Measurements from ENCODE around the gene HAVCR2. TPM values are rescaled to one million over a fixed set of nuclear protein-coding genes. Genes with fewer than 3 reads are reported as not detected.

The HAVCR2 gene
- total and polyA plus RNA-seq, 10 of the 15 experiments (the other 5 are each of a cell fraction or from before 2014, with no cell fraction given) = 5.2 to 7.5 (median 6.9) TPM

DNA sequence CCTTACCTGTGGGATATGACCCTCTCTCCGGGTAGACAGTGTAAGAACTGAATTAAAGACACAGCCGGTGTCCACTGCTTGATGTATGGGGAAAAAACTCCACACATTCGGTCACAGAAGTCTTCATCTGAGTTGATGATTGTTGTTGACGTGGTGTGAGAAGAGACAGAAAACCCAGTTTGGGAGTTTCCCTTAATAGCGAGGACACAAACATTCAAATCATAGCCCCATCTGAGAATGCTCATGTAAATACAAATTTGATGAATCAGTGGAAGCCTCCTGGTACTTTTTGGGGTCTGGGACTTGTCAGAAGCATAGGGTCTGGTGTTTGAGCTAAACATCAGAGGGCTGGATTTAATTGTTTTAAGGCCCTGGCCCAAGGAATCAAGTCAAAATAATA, 60.9 kb downstream of the HAVCR2 start:
- no peak overlapping the region for H3K27ac ChIP-seq (ENCODE audit: control insufficient read depth, insufficient read depth)
- in situ Hi-C loops (cut with MboI) = no loop called here
- 25% methylated on average over 5 of the region's 5 CpGs for WGBS (ENCODE audit: insufficient coverage, insufficient replicate concordance, low lambda C conversion rate, missing lambda C conversion rate)
- TF ChIP-seq, protein P1, sequence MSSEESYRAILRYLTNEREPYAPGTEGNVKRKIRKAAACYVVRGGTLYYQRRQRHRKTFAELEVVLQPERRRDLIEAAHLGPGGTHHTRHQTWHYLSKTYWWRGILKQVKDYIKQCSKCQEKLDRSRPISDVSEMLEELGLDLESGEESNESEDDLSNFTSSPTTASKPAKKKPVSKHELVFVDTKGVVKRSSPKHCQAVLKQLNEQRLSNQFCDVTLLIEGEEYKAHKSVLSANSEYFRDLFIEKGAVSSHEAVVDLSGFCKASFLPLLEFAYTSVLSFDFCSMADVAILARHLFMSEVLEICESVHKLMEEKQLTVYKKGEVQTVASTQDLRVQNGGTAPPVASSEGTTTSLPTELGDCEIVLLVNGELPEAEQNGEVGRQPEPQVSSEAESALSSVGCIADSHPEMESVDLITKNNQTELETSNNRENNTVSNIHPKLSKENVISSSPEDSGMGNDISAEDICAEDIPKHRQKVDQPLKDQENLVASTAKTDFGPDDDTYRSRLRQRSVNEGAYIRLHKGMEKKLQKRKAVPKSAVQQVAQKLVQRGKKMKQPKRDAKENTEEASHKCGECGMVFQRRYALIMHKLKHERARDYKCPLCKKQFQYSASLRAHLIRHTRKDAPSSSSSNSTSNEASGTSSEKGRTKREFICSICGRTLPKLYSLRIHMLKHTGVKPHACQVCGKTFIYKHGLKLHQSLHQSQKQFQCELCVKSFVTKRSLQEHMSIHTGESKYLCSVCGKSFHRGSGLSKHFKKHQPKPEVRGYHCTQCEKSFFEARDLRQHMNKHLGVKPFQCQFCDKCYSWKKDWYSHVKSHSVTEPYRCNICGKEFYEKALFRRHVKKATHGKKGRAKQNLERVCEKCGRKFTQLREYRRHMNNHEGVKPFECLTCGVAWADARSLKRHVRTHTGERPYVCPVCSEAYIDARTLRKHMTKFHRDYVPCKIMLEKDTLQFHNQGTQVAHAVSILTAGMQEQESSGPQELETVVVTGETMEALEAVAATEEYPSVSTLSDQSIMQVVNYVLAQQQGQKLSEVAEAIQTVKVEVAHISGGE (CRISPR knock-in tag; IDR thresholded peaks at IDR 0.05) = no peak
- no peak for TF ChIP-seq EP300 (IDR thresholded peaks at IDR 0.05; ENCODE audit: borderline replicate concordance in 1 of 2, control insufficient read depth in 1 of 2, low read depth in 2 of 2, low read length in 2 of 2)
- TF ChIP-seq FOXK2 (IDR thresholded peaks at IDR 0.05) = no peak
- no peak for TF ChIP-seq SUZ12 (IDR thresholded peaks at IDR 0.05; ENCODE audit: unreplicated experiment)
- TF ChIP-seq NR2F1 (conservative IDR thresholded peaks at IDR 0.05) = no peak
- TF ChIP-seq BMI1 (IDR thresholded peaks at IDR 0.05; ENCODE audit: borderline replicate concordance) = no peak
- TF ChIP-seq TCF12 (IDR thresholded peaks at IDR 0.05; ENCODE audit: low read depth, low read length) = no peak
- no peak for TF ChIP-seq DPF2 (IDR thresholded peaks at IDR 0.05)
- no peak for TF ChIP-seq HCFC1 (IDR thresholded peaks at IDR 0.05; ENCODE audit: low read length)
- TF ChIP-seq CBX3 (IDR thresholded peaks at IDR 0.05; ENCODE audit: borderline replicate concordance, low read depth) = no peak
- no peak for TF ChIP-seq EGR1 (IDR thresholded peaks at IDR 0.05; ENCODE audit: borderline replicate concordance in 1 of 2, low read depth in 2 of 2, low read length in 2 of 2)
- TF ChIP-seq, protein P2, sequence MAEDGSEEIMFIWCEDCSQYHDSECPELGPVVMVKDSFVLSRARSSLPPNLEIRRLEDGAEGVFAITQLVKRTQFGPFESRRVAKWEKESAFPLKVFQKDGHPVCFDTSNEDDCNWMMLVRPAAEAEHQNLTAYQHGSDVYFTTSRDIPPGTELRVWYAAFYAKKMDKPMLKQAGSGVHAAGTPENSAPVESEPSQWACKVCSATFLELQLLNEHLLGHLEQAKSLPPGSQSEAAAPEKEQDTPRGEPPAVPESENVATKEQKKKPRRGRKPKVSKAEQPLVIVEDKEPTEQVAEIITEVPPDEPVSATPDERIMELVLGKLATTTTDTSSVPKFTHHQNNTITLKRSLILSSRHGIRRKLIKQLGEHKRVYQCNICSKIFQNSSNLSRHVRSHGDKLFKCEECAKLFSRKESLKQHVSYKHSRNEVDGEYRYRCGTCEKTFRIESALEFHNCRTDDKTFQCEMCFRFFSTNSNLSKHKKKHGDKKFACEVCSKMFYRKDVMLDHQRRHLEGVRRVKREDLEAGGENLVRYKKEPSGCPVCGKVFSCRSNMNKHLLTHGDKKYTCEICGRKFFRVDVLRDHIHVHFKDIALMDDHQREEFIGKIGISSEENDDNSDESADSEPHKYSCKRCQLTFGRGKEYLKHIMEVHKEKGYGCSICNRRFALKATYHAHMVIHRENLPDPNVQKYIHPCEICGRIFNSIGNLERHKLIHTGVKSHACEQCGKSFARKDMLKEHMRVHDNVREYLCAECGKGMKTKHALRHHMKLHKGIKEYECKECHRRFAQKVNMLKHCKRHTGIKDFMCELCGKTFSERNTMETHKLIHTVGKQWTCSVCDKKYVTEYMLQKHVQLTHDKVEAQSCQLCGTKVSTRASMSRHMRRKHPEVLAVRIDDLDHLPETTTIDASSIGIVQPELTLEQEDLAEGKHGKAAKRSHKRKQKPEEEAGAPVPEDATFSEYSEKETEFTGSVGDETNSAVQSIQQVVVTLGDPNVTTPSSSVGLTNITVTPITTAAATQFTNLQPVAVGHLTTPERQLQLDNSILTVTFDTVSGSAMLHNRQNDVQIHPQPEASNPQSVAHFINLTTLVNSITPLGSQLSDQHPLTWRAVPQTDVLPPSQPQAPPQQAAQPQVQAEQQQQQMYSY (CRISPR knock-in tag; IDR thresholded peaks at IDR 0.05) = no peak
- TF ChIP-seq EED (IDR thresholded peaks at IDR 0.05; ENCODE audit: low read depth) = no peak
- no peak for TF ChIP-seq HDGF (IDR thresholded peaks at IDR 0.05)
- no peak for TF ChIP-seq NBN (IDR thresholded peaks at IDR 0.05)
- no peak for TF ChIP-seq IKZF2 (IDR thresholded peaks at IDR 0.05)
- no peak for TF ChIP-seq CTCF (IDR thresholded peaks at IDR 0.05 in 2 of 3, conservative IDR thresholded peaks at IDR 0.05 in 1 of 3; ENCODE audit: control insufficient read depth in 2 of 3, extremely low read depth in 1 of 3, insufficient read depth in 1 of 3, low read depth in 3 of 3, low read length in 3 of 3)
- TF ChIP-seq POLR2AphosphoS5 (IDR thresholded peaks at IDR 0.05; ENCODE audit: low read length) = no peak

More for the DNA sequence above, 60.9 kb downstream of the HAVCR2 start:
- SMC1A ChIA-PET (ENCODE audit: uncharacterized antibody, unreplicated experiment) = interaction anchor here (0.6 to 1.4 kb wide), 2 partner anchors 10 to 45 kb away, joined by 3 to 4 read pairs; no protein-coding TSS in a partner anchor
- CTCF ChIA-PET = no interaction called here
- Histone ChIP-seq H3K27me3 (replicated peaks in 1 of 2; ENCODE audit: control insufficient read depth in 2 of 2, insufficient read depth in 2 of 2, low read length in 1 of 2) (no peaks in the 10 kb centered on the region; a peak in 1 of 4 replicates), H3K4me1 (ENCODE audit: control insufficient read depth, insufficient read depth, low read length) (no peaks in the 10 kb centered on the region), H3K4me3 (no peak overlapping the region), H3K9me3 (replicated peaks; ENCODE audit: control insufficient read depth, insufficient read depth, low read length) (no peaks in the 10 kb centered on the region), H3K79me2 (ENCODE audit: control insufficient read depth, insufficient read depth, low read length) (no peaks in the 10 kb centered on the region), H2AFZ (ENCODE audit: control insufficient read depth, low read depth, low read length) (no peak overlapping the region), H3K9ac (ENCODE audit: control insufficient read depth, insufficient read depth, low read length) (no peak overlapping the region), H4K20me1 (ENCODE audit: control insufficient read depth, insufficient read depth) (no peaks in the 10 kb centered on the region), H3K4me2 (ENCODE audit: control insufficient read depth, insufficient read depth) (no peak overlapping the region), H3K36me3 (ENCODE audit: control insufficient read depth in 2 of 2, insufficient read depth in 2 of 2, low read length in 1 of 2) (no peaks in the 10 kb centered on the region)
- RAD21 ChIA-PET (ENCODE audit: unreplicated experiment) = no interaction called here
- DNase-seq (ENCODE audit: low read depth, low spot score) (no peak), FAIRE-seq (no peak), ATAC-seq (peak; percentile 56)
- intact Hi-C loops (cut with micrococcal nuclease; ENCODE audit: unreplicated experiment) = no loop called here
- no TSS peak for BruUV-seq (replicated peaks)
- POLR2A ChIA-PET = no interaction called here

All from GM12878 (cell line).